Activated CD8-positive, alpha-beta memory T cell treated with anti-CD3 and anti-CD28 coated beads for 24 hours (primary cell): ENCODE data around the gene POU5F1.
"Not testable (repeated sequence)": the region's sequence is repeated elsewhere in the genome, so short reads cannot be mapped to it uniquely, and the experiment has no call there.

Experiments
- DNase-seq: peaks from one replicate; pipeline ENCODE4 v3.0.0-alpha.2; 2020

The POU5F1 gene

DNA sequence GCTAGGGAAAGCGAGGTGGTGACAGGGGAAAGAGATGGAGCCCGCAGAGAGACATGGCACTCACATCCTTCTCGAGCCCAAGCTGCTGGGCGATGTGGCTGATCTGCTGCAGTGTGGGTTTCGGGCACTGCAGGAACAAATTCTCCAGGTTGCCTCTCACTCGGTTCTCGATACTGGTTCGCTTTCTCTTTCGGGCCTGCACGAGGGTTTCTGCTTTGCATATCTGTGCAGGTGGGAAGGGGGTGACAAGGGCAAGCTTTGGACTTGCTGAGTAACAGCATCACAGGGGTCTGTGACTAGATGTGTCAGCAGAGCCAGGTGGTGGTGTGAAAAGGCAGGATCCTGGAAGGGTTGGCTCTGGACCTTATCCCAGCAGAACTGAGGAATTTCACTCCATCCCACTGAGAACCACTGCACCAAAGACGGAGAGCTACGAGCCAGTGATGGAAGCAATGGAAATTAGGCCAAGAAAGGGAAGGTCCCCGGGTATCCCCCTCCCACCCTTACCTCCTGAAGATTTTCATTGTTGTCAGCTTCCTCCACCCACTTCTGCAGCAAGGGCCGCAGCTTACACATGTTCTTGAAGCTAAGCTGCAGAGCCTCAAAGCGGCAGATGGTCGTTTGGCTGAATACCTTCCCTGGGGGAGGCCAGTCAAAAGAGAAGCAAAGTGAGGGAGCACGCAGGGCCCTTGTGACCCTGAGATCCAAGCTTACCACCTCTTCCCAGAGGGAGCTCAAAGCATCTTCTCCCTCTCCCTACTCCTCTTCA lies 5.2 kb downstream of the POU5F1 start:
- DNase-seq, result not testable (repeated sequence)

DNA sequence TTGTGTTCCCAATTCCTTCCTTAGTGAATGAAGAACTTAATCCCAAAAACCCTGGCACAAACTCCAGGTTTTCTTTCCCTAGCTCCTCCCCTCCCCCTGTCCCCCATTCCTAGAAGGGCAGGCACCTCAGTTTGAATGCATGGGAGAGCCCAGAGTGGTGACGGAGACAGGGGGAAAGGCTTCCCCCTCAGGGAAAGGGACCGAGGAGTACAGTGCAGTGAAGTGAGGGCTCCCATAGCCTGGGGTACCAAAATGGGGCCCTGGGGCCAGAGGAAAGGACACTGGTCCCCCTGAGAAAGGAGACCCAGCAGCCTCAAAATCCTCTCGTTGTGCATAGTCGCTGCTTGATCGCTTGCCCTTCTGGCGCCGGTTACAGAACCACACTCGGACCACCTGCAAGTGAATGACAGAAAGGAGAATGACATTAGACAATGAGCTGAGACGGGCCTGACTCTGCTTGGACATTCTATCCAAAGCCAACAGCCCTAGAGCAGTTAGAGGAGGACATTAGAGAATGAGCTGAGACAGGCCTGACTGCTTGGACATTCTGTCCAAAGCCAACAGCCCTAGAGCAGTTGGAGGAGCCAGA lies 5.9 kb downstream of the POU5F1 start:
- DNase-seq, result not testable (repeated sequence)

DNA sequence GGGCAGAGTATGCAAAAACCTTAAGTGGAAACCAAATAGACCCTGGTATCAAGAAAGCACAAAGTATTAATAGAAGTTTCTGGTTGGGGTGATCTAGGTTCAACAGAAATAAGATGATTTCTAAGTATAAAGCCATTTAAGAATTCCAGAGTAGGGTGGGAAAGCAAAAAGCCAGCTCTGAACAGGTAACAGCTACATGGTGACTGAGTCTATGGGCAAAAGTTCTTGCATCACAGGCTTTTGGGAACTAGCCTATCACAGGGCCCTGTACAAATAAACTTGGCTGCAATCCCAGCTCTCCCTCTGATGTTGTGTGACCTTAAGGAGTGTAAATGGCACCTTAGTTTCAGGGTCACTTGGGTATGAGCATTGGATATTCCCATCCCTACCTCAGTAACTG lies 6.6 kb downstream of the POU5F1 start:
- no peak for DNase-seq

DNA sequence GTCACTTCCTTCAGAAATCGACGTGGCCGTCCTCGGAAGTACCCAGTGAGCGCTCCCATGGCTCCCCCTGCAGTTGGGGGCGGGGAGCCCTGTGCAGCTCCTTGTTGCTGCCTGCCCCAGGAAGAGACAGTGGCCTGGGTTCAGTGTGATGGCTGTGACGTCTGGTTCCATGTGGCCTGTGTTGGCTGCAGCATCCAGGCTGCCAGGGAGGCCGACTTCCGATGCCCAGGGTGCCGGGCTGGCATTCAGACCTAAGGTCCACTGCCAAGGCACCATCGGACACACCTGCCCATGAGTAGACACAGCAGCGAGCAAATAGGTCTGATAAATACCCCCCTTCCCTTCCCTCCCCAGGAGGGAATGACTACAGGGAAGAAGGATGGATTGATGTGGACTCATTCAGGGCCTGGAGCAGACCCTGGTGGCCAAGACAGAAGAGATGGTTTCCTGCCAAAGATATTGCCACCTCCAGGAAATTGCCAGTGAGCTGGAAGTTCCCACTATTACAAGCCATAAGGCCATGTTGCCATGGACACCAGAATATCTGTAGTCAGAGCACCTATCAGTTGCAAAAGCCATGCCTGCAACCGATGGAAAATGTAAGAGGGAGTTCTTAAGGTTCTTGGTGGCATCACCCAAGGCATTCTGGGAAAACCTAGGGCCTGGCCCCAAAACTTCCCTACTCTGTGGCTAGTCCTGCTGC lies 7.9 kb downstream of the POU5F1 start:
- DNase-seq, result no peak

DNA sequence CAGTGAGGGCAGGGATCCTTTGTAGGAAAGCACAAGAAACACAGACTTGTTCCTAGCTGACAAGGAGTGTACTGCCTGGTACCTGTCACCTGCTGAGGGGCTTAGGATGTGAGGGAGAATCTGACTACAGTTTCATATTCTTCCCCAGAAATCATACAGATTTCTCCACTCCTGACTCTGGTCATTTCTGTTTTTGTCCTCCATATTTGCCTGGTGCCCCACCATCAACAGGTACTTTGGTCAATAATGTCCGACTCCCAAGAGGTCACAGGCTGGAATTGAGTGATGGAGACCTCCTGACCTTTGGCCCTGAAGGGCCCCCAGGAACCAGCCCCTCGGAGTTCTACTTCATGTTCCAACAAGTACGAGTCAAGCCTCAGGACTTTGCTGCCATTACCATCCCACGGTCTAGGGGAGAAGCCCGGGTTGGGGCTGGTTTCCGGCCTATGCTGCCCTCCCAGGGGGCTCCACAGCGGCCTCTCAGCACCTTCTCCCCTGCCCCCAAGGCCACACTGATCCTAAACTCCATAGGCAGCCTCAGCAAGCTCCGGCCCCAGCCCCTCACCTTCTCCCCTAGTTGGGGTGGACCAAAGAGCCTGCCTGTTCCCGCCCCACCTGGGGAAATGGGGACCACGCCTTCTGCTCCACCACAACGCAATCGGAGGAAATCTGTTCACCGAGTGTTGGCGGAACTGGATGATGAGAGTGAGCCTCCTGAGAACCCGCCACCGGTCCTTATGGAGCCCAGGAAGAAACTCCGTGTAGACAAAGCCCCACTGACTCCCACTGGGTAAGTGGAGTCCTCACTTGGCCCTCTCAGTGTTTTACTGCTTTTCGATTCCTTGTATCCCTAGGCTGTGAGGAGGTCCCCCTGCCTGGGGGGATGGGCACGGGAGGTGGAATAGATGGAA lies 9.0 kb downstream of the POU5F1 start:
- no peak for DNase-seq

DNA sequence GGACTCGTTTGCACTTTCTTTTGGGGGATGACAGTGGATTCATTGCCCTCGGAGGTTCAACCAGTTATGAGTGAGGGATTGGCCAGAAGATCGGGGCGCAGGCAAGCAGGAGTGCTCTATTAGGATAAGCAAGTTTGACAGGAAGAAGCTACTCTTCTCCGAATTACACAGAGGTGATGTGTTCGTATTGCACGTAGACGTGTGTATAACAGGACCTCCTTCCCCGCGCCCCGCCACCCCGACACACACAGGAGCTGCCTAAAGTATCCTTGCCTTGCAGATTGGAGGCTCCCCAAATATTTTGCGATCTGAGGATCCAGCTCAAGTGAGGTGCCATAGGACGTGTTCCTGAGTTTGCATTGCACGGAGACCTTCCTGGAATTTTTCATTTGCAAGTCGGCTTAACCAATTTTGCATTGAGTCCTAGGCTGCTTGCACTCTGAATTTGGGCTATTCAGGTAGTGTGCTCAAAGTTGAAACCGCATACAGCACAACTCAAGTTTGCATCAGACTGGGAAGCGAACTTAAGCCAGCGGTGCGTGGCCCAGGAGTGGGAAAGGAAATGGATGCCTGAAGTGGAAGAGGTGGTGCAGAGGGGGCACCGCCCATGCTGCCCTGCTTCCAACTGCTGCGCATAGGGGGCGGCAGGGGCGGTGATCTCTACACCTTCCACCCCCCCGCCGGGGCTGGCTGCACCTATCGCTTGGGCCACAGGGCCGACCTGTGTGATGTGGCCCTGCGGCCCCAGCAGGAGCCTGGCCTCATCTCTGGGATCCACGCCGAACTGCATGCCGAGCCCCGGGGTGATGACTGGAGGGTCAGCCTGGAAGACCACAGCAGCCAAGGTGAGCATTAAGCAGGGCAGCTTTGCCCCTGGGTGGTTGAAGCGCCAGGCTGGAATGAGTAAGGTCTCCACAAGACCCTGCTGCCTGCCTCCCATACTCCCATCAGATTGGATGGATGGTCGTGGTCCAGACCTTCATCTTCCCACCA lies 11.3 kb downstream of the POU5F1 start:
- DNase-seq, result peak; percentile 67

DNA sequence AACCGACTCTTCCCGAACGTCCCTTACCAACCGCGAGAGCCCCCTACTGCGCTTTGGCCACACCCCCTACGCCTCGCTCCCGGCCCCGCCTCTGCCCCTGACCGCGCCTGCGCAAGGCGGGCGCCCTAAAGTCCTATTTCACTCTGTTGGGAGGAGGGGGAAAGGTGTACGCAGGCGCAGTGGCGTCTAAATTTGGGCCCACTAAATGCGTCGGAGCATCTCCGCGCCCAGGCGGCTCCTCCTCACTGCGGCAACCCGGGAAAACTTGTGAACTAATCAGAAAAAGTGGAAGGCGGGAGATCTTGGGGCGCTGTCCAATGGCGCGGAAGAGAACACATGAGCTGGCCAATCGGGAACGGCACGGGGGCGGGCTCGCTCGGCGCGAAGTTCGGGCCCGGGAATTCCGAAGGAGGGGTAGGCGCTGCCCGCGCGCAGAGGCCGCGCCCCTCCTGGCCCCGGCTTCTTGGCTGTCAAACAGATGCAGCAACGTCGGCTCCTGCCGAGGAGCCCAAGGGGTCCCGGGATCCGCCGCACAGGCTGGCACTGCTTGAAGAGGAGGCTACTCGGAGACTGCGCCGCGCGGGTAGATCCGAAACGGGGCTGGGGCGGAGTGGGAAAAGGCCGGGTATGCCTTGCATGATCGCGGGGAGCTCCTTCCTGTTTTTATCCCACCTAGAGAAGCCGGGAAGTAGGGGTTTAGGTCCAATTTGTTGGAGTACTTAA lies 12.2 kb downstream of the POU5F1 start, which contains the start of gene TCF19:
TCF19 (plus strand) TSS at position 450 of the 723 bp plus-strand sequence. CDS start 881 bp downstream, outside the sequence.
- DNase-seq, result peak; percentile 99

DNA sequence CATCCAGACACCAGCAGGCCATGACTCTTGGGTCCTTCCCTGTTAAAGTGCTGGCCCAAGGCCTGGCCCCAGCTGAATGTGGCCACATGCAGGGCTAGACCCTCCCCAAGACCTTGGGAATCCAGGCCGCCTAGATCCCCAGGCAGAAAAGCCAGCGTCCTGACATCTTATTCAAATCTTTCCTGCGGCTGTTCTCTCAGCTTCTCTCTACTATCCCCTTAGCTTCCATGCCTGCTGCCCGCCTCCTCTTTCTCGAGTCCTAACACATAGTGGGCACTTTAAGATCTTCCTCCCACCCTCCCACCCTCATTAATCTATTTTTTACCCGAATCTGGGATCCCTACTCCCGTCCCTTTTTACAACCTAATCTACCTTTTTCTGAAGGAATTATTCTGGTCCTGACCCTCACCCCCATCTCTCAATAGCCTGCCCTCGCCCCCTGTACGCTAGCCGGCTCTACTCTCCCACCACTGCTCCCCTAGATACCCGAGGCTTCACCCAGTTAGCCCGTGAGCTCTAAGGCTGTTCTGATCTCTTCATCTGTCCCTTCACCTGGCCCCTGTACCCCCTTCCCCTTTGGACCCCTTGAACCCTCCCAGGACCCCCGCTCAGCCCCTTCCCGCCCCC lies 12.9 kb downstream of the POU5F1 start, which contains the start of gene CCHCR1:
CCHCR1 (minus strand) TSS at position 290 of the 627 bp plus-strand sequence; CDS start at position 88, 202 bp downstream.
- no peak for DNase-seq

DNA sequence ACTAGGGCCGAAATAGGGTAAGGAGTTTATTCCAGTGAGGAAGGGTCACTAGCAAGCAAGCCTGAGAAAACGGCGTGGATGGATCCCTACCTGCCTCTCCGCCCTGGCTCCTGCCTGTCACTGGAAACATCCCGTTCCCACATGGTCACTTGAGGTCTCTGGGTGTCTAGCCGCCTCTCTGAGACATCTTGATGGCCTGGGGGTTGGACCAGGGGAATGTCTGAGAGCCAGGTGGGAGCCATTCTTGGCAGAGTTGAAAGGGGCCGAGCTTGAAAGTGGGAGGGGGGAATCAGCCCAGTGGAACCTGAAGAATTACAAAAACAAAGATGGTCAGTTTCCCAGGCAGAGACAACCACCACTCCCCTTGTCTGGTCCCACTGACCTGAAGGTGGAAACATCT lies 13.8 kb downstream of the POU5F1 start:
- DNase-seq, result no peak

DNA sequence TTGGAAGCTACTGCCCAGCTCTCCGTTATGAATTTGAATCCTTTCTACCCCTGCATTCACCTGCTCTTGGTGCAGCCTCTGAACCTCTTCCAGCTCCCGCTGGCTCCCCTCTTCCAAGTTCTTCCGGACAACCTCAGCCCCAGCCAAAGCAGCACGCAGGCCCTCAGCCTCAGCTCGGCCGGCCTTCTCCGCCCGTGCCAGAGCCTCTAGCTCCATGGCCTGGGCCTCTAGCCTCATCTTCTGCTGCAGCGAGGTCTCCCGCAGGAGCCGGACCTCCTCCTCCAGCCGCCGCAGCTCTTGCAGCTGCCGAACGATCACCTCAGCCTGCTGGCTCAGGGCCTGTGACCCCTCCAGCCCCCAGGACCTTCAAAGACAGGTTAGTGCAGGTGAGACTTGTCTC lies 16.0 kb downstream of the POU5F1 start:
- DNase-seq, result no peak

DNA sequence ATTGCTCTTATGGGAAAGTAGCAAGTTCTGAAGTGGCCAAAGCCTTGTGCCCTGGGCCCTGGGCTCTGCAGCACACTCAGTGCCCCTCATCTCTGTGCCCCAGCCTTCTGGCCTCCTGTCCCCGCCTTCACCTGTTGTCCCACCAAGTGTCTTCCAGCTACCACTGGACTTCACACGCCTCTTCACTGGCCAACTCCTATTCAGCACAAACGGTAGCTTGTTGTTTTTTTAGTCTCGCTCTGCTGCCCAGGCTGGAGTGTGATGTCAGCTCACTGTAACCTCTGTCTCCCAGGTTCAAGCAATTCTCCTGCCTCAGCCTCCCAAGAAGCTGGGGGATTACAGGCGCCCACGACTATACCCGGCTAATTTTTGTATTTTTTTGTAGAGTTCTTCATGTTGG lies 17.7 kb downstream of the POU5F1 start:
- DNase-seq, result no peak

DNA sequence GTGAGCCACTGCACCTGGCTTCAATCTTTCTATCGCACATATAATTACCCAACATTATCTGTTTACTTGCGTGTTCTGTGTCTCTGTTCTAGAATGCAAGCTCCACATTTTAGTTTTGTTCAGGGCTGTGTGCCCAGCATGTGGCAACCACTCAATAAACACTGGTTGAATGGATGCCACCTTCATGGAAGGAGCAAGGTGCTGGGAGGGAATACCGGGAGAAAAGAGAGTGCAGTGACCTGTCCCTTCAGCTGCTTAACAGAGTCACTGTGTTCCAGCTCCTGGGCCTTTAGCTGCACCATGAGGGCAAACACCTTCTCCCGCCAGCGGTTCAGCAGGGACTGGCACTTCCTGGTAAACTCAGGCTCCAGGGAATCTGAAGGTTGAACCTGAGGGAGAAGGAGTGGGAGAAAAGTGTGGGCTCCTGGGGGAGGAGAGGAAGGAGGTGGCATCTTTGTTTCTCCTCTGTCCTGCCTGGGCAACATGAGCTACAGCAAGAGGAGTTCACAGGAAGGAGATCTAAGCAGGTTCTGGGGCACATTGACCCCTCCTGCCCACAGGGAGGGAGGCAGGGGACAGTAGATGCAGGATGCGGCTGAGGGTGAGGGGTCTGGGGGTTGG lies 20.5 kb downstream of the POU5F1 start:
- no peak for DNase-seq

DNA sequence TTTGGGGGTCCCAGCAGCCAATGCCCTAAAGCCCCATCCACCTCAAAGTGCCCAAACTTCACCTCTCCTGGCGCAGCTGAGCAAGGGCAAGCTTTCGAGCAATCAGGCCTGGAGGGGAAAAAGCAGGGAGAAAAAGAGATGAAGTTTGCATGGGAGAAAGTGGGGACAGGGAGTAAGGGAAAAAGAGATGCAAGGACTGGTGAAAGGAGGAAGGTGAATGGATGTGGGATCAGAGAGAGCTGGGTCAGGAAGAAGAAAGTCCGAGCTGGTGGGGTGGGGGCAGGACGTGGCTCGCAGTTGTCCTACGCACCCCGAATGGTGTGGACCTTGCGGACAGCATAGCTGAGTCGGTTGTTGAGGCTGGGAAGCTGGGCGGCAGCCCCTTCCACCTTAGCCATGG lies 25.1 kb downstream of the POU5F1 start:
- DNase-seq, result no peak

DNA sequence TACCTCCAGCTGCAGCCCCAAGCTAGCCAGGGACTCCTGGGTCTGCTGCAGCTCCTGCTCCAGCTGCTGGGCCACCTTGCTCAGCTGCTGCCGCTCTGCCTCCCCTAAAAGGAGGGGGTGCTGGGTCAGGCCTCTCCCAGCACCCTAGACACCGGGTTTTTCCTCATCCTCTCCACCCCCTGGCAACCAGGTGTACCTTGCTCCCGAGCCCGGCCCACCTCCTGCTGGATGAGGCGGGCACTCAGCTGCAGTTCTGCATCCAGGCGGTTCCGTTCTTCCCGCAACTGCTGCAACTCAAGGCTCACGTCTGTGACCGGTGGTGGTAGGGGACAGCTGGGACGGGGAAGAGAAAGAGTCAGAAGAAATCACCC lies 25.5 kb downstream of the POU5F1 start:
- no peak for DNase-seq

DNA sequence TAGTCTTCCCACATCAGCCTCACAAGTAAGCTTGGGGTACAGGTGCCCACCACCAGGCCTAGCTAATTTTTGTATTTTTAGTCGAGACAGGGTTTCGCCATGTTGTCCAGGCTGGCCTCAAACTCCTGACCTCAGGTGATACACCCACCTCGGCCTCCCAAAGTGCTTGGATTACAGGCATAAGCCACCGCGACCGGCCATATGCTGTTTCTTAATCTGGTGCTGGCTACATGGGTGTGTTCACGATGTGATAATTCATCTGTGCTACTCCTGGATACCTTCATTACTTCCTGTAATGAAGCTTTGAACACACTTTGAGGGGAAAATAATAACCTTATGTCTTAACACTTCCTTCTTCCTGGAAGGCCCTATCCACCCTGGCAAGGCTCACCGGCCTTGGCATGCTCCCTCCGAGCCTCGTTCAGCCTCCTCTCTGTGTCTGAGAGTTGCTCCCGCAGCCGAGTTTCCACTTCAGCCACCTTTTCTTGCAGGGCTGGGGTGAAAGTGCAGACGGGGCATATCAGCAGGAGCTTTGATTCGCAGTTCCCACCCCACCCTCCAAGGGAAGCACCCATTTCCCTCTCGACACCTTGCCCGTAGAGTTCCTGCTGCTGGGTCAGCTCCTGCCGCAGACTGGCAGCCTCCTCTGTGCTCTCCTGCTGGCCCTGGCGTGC lies 26.0 kb downstream of the POU5F1 start:
- no peak for DNase-seq

DNA sequence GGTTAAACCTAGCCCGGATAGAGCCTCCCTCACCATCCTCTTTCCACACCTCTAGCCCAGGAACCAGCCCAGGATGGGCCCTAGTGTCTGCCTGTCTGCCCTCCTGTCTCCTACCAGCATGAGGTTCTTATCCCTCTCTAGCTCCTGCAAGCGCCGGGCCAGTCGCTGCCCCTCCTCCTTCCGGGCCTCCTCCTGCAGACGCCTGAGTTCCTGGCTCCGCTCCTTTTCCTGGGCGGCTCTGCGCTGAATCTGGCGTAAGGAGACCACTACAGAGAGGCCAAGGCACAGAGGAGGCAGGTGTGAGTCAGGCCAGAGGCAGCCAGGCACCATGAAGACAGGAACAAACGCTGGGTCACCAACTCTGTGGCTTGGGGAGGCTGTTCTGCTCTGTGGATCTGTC lies 27.3 kb downstream of the POU5F1 start:
- DNase-seq, result no peak

DNA sequence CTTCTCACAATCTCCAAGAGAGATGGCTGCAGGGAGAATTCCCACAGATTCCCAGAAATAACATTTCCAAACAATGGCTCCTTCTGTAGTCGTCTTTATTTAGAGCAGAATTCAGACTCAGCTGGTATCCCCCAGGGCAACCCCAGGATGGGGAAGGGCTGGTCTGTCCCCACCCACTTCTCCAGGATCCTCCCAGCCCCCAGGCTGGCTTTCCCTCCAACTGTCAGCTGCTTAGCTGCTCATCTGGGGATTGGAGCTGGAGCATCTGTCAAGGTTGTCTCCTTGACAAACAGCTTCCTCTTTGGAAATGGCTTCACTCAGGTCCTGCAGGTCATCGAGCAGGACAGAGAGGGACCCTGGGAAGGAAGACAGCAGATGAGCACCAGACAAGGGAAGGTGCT lies 28.1 kb downstream of the POU5F1 start:
- DNase-seq, result no peak

DNA sequence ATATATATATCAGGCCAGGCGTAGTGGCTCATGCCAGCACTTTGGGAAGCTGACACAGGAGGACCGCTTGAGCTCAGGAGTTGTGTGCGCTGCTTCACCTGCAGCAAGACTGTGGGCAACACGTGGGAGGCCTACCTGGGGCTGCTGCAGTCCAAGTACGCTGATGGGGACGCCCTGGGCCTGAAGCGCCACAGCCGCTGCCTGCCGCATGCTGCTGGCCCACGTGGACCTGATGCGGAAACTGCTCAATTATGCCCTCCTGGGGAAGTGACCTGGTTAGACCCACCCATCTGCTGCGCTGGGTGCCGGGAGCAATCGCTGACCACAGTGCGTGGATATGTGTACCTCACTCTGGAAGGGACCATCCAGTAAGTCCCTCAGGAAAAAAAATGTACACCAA lies 29.8 kb downstream of the POU5F1 start:
- DNase-seq, result no peak

DNA sequence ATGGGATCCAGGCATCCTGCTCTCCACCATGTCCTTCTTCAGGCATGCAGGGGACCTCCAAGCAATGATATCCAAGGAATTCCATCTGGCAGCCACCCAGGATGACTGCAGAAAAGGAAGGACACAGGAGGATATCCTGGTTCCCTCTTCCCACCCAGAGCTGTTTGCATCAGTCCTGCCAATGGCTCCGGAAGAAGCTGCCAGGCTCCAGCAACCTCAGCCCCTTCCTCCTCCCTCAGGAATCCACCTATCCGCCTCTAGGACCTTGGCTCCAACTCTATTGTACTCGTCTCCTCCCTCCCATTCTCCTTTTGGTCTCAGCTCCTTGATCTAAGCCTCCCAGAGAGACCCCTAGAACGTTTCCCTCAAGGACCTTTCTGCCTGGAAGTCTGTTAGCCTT lies 30.9 kb downstream of the POU5F1 start:
- DNase-seq, result no peak
